GM12874 (cell line): ENCODE results near the gene PAK5.

Experiments used
- TF ChIP-seq, protein P1 (sequence below): IDR thresholded peaks from 2 replicates; pipeline ENCODE4 v1.5.1; 2011; ENCODE audit warnings: low read depth, mild to moderate bottlenecking, control low read depth, low read length, moderate library complexity; ENCODE audit not compliant: insufficient read depth

The PAK5 gene

DNA sequence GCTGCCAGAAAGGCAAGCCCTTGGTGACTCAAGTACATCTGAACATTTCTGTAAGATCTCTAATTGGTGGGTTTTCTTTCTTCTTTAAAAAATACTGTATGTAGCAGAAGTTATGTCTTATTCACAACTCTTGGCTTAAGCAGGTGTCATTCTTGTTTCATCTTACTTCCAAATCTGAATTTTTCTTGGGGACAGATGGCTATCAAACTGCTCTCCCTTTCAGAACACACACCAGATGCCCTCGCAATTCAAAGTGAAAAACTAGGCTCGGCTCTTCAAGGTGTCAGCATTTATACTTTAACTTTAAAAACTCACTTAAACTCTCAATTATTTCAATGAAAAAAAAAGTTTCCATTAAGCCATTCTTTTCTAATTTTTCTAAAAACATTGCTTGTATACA lies 49.7 kb downstream of the PAK5 start:
- TF ChIP-seq, protein P1, sequence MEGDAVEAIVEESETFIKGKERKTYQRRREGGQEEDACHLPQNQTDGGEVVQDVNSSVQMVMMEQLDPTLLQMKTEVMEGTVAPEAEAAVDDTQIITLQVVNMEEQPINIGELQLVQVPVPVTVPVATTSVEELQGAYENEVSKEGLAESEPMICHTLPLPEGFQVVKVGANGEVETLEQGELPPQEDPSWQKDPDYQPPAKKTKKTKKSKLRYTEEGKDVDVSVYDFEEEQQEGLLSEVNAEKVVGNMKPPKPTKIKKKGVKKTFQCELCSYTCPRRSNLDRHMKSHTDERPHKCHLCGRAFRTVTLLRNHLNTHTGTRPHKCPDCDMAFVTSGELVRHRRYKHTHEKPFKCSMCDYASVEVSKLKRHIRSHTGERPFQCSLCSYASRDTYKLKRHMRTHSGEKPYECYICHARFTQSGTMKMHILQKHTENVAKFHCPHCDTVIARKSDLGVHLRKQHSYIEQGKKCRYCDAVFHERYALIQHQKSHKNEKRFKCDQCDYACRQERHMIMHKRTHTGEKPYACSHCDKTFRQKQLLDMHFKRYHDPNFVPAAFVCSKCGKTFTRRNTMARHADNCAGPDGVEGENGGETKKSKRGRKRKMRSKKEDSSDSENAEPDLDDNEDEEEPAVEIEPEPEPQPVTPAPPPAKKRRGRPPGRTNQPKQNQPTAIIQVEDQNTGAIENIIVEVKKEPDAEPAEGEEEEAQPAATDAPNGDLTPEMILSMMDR = no peak

DNA sequence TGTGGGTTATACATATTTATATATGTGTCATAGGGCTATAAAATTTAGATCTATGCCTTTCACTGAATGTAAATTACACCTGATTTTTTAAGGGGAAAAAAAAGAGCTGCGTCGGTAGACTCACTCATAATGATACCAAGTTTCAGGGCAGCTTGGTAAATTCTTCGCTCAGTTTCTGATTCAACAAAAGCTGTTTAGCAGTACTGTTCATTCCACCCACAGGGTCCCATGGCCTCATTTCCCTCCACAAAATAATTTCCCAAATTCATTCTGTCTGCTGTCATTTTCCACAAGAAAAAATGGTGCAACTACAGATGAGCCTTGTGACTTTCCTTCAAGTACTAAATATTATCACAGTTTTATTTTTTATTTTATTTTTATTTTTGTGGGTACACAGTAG lies 63.7 kb downstream of the PAK5 start:
- TF ChIP-seq, protein P1 = no peak

DNA sequence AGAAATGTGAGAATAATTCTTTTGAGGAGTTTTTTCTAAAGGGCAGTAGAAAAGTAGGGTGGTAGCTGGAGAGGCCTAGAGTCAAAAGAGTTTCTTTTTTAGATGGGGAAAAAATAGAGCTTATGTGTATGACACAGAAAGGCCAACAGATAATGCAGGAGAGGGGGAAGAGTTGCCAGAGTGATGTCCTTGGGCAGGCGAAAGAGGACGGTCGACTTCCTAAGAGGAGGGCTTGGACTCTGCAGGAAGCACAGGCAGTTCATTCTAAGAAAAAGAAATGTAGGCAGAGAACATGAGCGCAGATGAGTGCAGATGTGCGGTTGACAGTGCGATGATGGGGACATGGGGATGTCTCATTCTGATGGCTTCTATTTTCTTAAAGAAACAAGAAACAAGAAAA lies 68.9 kb downstream of the PAK5 start:
- TF ChIP-seq, protein P1 = no peak

DNA sequence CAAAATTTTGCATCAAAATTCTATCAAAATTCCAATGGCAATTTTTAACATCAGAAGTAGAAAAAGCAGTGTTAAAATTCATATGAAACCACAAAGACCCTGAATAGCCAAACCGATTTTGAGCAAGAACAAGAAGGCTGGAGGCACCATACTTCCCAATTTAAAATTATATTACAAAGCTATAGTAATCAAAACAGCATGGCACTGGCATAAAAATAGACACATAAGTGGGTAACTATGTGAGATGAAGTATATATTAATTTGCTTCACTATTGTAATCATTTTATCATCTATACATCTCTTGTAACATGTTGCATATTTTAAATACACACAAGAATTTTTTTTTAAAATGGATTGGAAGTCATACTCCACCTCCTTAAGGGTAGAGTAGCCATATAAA lies 77.4 kb downstream of the PAK5 start:
- TF ChIP-seq, protein P1 = no peak

- TF ChIP-seq, protein P1 = no peak
Observed at GRCh38 chr20:9759392-9759791, 79.5 kb downstream of the PAK5 start.

DNA sequence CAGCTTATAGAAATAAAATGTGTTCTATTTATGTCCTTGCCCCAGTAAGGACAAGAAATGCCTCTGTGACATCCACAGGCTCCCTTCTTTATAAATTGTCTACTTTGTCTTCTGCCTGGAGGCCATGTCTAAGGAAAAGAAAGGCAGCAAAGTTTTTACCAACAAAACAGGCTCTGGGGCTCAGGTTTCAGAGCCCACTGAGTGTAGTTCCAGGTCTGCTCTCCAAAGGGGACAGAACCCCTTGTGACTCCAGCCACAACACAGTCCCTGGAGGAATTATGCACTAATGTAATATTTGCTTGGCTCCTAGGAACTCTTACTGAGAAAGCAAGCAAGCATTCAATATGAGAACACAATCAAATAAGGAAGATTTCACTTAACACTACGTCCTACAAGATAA lies 80.1 kb downstream of the PAK5 start:
- TF ChIP-seq, protein P1 = no peak

DNA sequence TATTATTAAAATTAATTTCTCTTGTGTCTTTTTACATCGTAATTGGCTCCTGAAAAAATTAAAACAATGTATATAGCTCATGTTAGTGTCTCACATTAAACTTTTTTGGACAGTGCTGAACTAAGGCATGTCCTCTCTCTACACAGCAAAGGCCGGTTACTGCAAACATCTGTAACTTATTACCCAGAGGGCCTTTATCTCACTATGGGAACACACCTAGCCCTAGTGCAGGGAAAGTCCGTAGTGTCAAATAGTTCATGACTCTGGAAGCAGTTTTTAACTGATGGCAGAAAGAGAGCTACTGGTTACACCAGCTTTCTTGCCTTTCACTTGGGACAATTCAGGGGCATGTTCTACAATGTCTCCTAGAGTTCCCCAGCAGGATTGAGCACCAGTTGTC lies 82.2 kb downstream of the PAK5 start:
- TF ChIP-seq, protein P1 = no peak

- TF ChIP-seq, protein P1 = no peak
Observed at GRCh38 chr20:9755301-9755700, 83.6 kb downstream of the PAK5 start.
